Renal cortical epithelial cell (primary cell): ENCODE measurements around the gene PAK5. TPM values are rescaled to one million over a fixed set of nuclear protein-coding genes. Genes with fewer than 3 reads are reported as not detected.

Experiments
- DNase-seq: peaks from one replicate; pipeline ENCODE4 v3.0.0-alpha.2; 2011; ENCODE audit warnings: low read depth
- total RNA-seq: library from RNA; depleted of rRNA; stranded (reverse); fragments of >200 nt; gene quantifications from 2 replicates; pipeline ENCODE4 v1.2.3, GENCODE V29; 2014

The PAK5 gene
- not detected in 2 replicates for total RNA-seq

GRCh38 chr20:9838378-9839295, at the start of gene PAK5:
TSS of gene PAK5 (minus strand) at chr20:9839076. CDS start at chr20:9644328, 194,748 bp downstream.
- peak; percentile 6 for DNase-seq

- no peak for DNase-seq
Observed at GRCh38 chr20:9887706-9888105, 48.8 kb upstream of the PAK5 start.

- no peak for DNase-seq
Observed at GRCh38 chr20:9886227-9886626, 47.4 kb upstream of the PAK5 start.

GRCh38 chr20:9884666-9885065, 45.8 kb upstream of the PAK5 start:
- DNase-seq, result peak; percentile 1

- no peak for DNase-seq
Observed at GRCh38 chr20:9884061-9884460, 45.2 kb upstream of the PAK5 start.

GRCh38 chr20:9877932-9878495, 39.1 kb upstream of the PAK5 start:
- DNase-seq, result no peak

GRCh38 chr20:9867196-9867980, 28.5 kb upstream of the PAK5 start:
- no peak for DNase-seq

- DNase-seq, result no peak
Observed at GRCh38 chr20:9852566-9852965, 13.7 kb upstream of the PAK5 start.

- no peak for DNase-seq
Observed at GRCh38 chr20:9839626-9840025, 750 bp upstream of the PAK5 start.

GRCh38 chr20:9838035-9838377, 870 bp downstream of the PAK5 start:
- no peak for DNase-seq

GRCh38 chr20:9837634-9838033, 1.2 kb downstream of the PAK5 start:
- no peak for DNase-seq

- DNase-seq, result no peak
Observed at GRCh38 chr20:9835302-9835701, 3.6 kb downstream of the PAK5 start.

GRCh38 chr20:9831032-9831431, 7.8 kb downstream of the PAK5 start:
- no peak for DNase-seq

GRCh38 chr20:9829835-9830234, 9.0 kb downstream of the PAK5 start:
- DNase-seq, result no peak

GRCh38 chr20:9817654-9818053, 21.2 kb downstream of the PAK5 start:
- no peak for DNase-seq

GRCh38 chr20:9815632-9816031, 23.2 kb downstream of the PAK5 start:
- no peak for DNase-seq

- DNase-seq, result no peak
Observed at GRCh38 chr20:9810738-9811137, 28.1 kb downstream of the PAK5 start.

GRCh38 chr20:9809271-9809670, 29.6 kb downstream of the PAK5 start:
- no peak for DNase-seq

- no peak for DNase-seq
Observed at GRCh38 chr20:9808166-9808565, 30.7 kb downstream of the PAK5 start.

- DNase-seq, result no peak
Observed at GRCh38 chr20:9807136-9807535, 31.7 kb downstream of the PAK5 start.

GRCh38 chr20:9800421-9800820, 38.5 kb downstream of the PAK5 start:
- DNase-seq, result no peak

GRCh38 chr20:9794831-9795230, 44.0 kb downstream of the PAK5 start:
- no peak for DNase-seq

GRCh38 chr20:9792674-9793073, 46.2 kb downstream of the PAK5 start:
- no peak for DNase-seq
